A673 (cell line): ENCODE measurements around the gene MEP1A.
"Not testable (repeated sequence)": the region's sequence is repeated elsewhere in the genome, so short reads cannot be mapped to it uniquely, and the experiment has no call there.

Experiments
- CTCF ChIP-seq: fragments of 300-800, 200-600 bp; sonication (generic); conservative IDR thresholded peaks from 2 replicates; pipeline ENCODE4 v1.5.1; 2017; ENCODE audit warnings: low read depth, mild to moderate bottlenecking, antibody characterized with exemption, low read length, moderate library complexity, mixed read lengths
- EZH2 ChIP-seq: fragments of 200-600 bp; sonication (generic); IDR thresholded peaks from 2 replicates; pipeline ENCODE4 v1.6.1; 2017; ENCODE audit warnings: borderline replicate concordance, low read depth, mild to moderate bottlenecking, mixed read lengths, antibody characterized with exemption, low read length; ENCODE audit not compliant: poor library complexity, severe bottlenecking

DNA sequence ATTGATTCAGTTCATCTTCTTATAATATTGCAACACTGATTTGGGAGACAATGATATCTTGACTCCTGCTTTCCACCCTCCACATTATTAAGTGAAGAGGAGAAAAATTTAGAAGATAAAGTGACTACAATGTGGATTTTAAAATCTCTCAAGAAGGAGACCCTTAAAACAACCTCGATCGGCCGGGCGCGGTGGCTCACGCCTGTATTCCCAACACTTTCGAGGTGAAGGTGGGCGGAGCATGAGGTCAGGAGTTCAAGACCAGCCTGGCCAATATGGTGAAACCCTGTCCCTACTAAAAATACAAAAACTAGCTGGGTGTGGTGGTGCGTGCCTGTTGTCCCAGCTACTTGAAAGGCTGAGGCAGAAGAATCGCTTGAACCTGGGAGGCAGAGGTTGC lies 28.9 kb upstream of the MEP1A start:
- TF ChIP-seq CTCF, EZH2: not testable (repeated sequence)
